DND-41 (cell line): ENCODE results near the gene SKIL.

ENCODE experiments used
- CTCF ChIP-seq: IDR thresholded peaks from 2 replicates; pipeline ENCODE4 v1.5.1; 2012; ENCODE audit warnings: borderline replicate concordance, low read length, moderate library complexity, mild to moderate bottlenecking; ENCODE audit not compliant: poor library complexity, severe bottlenecking; ENCODE audit errors: extremely low read depth
- EZH2 ChIP-seq: IDR thresholded peaks from 3 replicates; pipeline ENCODE4 v1.6.1; 2012; ENCODE audit warnings: borderline replicate concordance, low read depth, mild to moderate bottlenecking, moderate library complexity, low read length, inconsistent platforms; ENCODE audit not compliant: severe bottlenecking

GRCh38 chr3:170440344-170440743 is 82.8 kb downstream of the SKIL start:
- TF ChIP-seq CTCF = no peak
- no peak for TF ChIP-seq EZH2
